ENCODE data around the gene FZD4.
"Not testable (repeated sequence)": the region's sequence is repeated elsewhere in the genome, so short reads cannot be mapped to it uniquely, and the experiment has no call there.

GRCh38 chr11:86992340-86992739 is 37.1 kb upstream of the FZD4 start:
- TF ChIP-seq CTCF, POLR2A (IDR thresholded peaks at IDR 0.05): not testable (repeated sequence)
